ENCODE results near the gene FDX1.
A peak's percentile ranks its signal among the peaks of the same experiment; 100 is the strongest.

The FDX1 gene

GRCh38 chr11:110431051-110431672 lies 1.4 kb downstream of the FDX1 start:
- no peak for DNase-seq (ENCODE audit: low read depth in 3 of 3)

GRCh38 chr11:110431674-110432073 lies 1.9 kb downstream of the FDX1 start:
- no peak for DNase-seq (ENCODE audit: low read depth in 3 of 3)

- no peak for DNase-seq (ENCODE audit: low read depth in 3 of 3)
Observed at GRCh38 chr11:110432713-110433392, 3.1 kb downstream of the FDX1 start.

GRCh38 chr11:110433393-110434333 lies 3.9 kb downstream of the FDX1 start:
- no peak for DNase-seq (ENCODE audit: low read depth in 3 of 3)

GRCh38 chr11:110434952-110435779 lies 5.4 kb downstream of the FDX1 start:
- DNase-seq (ENCODE audit: low read depth in 3 of 3), result no peak

- DNase-seq (ENCODE audit: low read depth in 3 of 3), result no peak
Observed at GRCh38 chr11:110435780-110436717, 6.3 kb downstream of the FDX1 start.

- no peak for DNase-seq (ENCODE audit: low read depth in 3 of 3)
Observed at GRCh38 chr11:110438017-110438416, 8.3 kb downstream of the FDX1 start.

- no peak for DNase-seq (ENCODE audit: low read depth in 3 of 3)
Observed at GRCh38 chr11:110445437-110445836, 15.7 kb downstream of the FDX1 start.

- DNase-seq (ENCODE audit: low read depth in 3 of 3), result no peak
Observed at GRCh38 chr11:110446061-110446460, 16.3 kb downstream of the FDX1 start.

- DNase-seq (ENCODE audit: low read depth in 3 of 3), result no peak
Observed at GRCh38 chr11:110446594-110446993, 16.8 kb downstream of the FDX1 start.

- no peak for DNase-seq (ENCODE audit: low read depth in 3 of 3)
Observed at GRCh38 chr11:110447343-110447742, 17.6 kb downstream of the FDX1 start.

GRCh38 chr11:110447897-110448745 lies 18.4 kb downstream of the FDX1 start:
- no peak for DNase-seq (ENCODE audit: low read depth in 3 of 3)

- no peak for DNase-seq (ENCODE audit: low read depth in 3 of 3)
Observed at GRCh38 chr11:110450246-110450645, 20.5 kb downstream of the FDX1 start.

GRCh38 chr11:110452720-110453119 lies 23.0 kb downstream of the FDX1 start:
- DNase-seq (ENCODE audit: low read depth in 3 of 3), result no peak

GRCh38 chr11:110453684-110454354 lies 24.1 kb downstream of the FDX1 start:
- no peak for DNase-seq (ENCODE audit: low read depth in 3 of 3)

GRCh38 chr11:110454609-110455008 lies 24.9 kb downstream of the FDX1 start:
- DNase-seq (ENCODE audit: low read depth in 3 of 3), result no peak

- no peak for DNase-seq (ENCODE audit: low read depth in 3 of 3)
Observed at GRCh38 chr11:110455718-110456117, 26.0 kb downstream of the FDX1 start.

GRCh38 chr11:110463153-110463552 lies 33.4 kb downstream of the FDX1 start:
- DNase-seq (ENCODE audit: low read depth in 3 of 3), result peak in 1 of 3 experiments; percentile 26

- no peak for DNase-seq (ENCODE audit: low read depth in 3 of 3)
Observed at GRCh38 chr11:110465231-110465630, 35.5 kb downstream of the FDX1 start.
